Activated CD8-positive, alpha-beta memory T cell treated with anti-CD3 and anti-CD28 coated beads, Interleukin-2, amount 10 ng/mL, durations not matched to agents 7 days and 5 days (primary cell): Measurements from ENCODE around the gene FMO1. TPM values are rescaled to one million over a fixed set of nuclear protein-coding genes. Genes with fewer than 3 reads are reported as not detected.
"Not testable (repeated sequence)": the region's sequence is repeated elsewhere in the genome, so short reads cannot be mapped to it uniquely, and the experiment has no call there.

Experiments used
- ATAC-seq: fragments of 150-1000 bp; cut with Tn5 transposase; one replicate; pipeline ENCODE4 v1.10.0; 2021; ENCODE audit warnings: moderate library complexity
- CTCF ChIA-PET: fragments of 350-600 bp; sonication (Branson Sonifier 250); formaldehyde crosslinking; loops from one replicate; lab custom pipeline; 2021; ENCODE audit warnings: antibody characterized with exemption; lab: Charles Lee
- DNase-seq: peaks from one replicate; pipeline ENCODE4 v3.0.0-alpha.2; 2020
- H3K27ac Mint-ChIP-seq: one replicate; pipeline ENCODE4 v1.8.0; 2021; ENCODE audit warnings: mild to moderate bottlenecking, mixed read lengths
- H3K27me3 Mint-ChIP-seq: one replicate; pipeline ENCODE4 v1.8.0; 2021; ENCODE audit warnings: mixed read lengths
- H3K36me3 Mint-ChIP-seq: one replicate; pipeline ENCODE4 v1.8.0; 2021; ENCODE audit warnings: mild to moderate bottlenecking, mixed read lengths
- H3K4me1 Mint-ChIP-seq: one replicate; pipeline ENCODE4 v1.8.0; 2021; ENCODE audit warnings: mixed read lengths
- H3K4me3 Mint-ChIP-seq: one replicate; pipeline ENCODE4 v1.8.0; 2021; ENCODE audit warnings: mild to moderate bottlenecking, moderate library complexity, mixed read lengths
- H3K9me3 Mint-ChIP-seq: one replicate; pipeline ENCODE4 v1.8.0; 2022; ENCODE audit warnings: low read depth, mixed read lengths
- total RNA-seq, 2 experiments: library from RNA; stranded (reverse); gene quantifications; one replicate each; pipeline ENCODE4 v1.2.3, GENCODE V29; 2021

The FMO1 gene
- total RNA-seq, 2 experiments from 2014 or later, result not detected

DNA sequence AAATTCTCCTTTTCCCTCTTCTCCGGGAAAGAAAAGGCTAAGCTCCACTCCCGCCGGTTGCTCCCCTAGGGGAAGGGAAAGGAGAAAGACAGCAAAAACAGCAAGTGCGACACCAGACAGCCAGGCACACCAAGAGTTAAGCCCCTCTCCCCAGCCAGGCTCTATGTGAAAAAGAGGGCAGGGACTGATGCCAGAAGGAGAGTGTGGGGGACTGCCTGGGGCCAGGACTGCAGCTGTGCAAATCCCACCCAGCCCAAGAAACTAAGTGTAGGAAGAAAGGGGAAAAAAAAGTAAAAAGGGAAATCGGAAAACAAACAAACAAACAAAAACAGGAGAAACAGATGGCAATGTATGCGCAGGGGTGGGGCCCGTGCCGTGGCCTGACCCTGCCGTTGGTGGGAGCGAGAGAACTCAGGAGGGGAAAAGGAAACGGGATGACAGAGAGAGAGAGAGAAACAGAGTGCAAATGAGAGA is 27.7 kb upstream of the FMO1 start:
- Mint-ChIP-seq H3K4me3 (no peak overlapping the region), H3K27ac (no peak overlapping the region), H3K27me3 (peaks cover 10% of the 10 kb centered on the region), H3K36me3 (no peaks in the 10 kb centered on the region), H3K9me3 (no peaks in the 10 kb centered on the region), H3K4me1 (no peaks in the 10 kb centered on the region)
- DNase-seq, result no peak
- no peak for ATAC-seq
- CTCF ChIA-PET, result no interaction called here

DNA sequence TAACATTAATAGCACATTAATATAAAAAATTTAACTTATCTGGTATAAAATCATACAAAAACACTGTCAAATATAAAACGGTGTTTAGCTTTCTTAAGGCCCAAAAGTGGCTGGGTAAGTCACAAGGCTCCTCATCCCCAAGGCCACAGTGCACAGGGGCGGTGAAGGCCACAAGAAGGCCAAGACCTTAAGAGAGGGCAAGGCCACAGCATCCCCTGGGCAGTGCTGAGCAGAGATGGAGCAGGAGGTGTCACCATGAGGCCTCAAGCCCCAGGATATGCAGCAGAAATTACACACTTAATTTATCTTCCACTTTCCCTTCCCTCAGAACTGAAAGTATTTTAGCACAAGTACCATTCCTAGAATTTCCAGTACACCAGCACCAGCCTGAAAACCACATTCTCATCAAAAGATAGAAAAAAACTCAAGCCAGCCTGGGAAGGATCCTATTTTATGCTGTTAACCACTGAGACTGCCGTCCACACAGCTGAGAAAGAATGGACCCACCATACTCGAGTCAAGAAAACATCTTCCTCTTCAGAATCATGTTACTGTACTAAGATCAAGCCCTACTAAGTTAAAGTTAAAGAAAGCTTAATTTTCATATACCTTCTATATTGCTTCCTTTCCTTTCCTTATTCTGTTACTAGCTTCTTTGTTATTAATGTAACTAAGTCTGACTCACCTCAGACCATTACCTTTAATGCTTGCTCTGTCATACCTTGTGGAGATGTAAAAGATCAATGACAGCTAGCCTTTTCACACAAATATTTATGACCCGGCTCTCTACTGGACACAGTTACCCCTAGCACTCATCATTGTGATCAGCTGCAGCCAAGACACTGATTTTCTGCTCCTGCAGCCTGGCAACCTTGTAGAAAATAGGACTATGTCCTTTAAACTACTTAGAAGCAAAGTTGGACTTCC is 26.4 kb upstream of the FMO1 start:
- Mint-ChIP-seq H3K36me3 (no peaks in the 10 kb centered on the region), H3K27me3 (peaks cover 12% of the 10 kb centered on the region), H3K4me3 (no peak overlapping the region), H3K27ac (no peak overlapping the region), H3K9me3 (no peaks in the 10 kb centered on the region), H3K4me1 (no peaks in the 10 kb centered on the region)
- ATAC-seq (no peak), DNase-seq (no peak)
- CTCF ChIA-PET, result no interaction called here

DNA sequence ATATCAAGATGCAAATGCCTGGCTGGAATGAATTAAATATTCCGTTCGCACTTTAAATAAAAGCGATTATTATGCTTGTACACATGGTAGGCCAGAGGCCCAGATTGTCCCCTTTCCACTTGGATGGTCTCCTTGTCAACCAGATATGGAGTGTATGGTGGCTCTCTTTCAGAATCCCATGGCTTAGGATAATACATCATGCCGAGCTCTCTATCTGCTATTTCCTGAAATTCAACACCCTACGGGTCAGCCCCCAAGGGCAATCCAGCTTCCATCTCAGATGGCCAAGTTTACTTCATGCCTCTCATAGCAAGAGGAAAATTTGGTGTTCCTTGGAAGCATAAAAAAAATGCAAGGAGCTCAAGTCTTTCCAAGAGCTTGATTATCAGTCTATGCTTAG is 25.4 kb upstream of the FMO1 start:
- ATAC-seq, result no peak
- no peak overlapping the region for H3K4me3 Mint-ChIP-seq
- no peaks in the 10 kb centered on the region for H3K9me3 Mint-ChIP-seq
- H3K27me3 Mint-ChIP-seq, result peaks cover 9% of the 10 kb centered on the region
- no peak overlapping the region for H3K27ac Mint-ChIP-seq
- CTCF ChIA-PET, result no interaction called here
- DNase-seq, result no peak
- H3K4me1 Mint-ChIP-seq, result no peaks in the 10 kb centered on the region
- no peaks in the 10 kb centered on the region for H3K36me3 Mint-ChIP-seq

DNA sequence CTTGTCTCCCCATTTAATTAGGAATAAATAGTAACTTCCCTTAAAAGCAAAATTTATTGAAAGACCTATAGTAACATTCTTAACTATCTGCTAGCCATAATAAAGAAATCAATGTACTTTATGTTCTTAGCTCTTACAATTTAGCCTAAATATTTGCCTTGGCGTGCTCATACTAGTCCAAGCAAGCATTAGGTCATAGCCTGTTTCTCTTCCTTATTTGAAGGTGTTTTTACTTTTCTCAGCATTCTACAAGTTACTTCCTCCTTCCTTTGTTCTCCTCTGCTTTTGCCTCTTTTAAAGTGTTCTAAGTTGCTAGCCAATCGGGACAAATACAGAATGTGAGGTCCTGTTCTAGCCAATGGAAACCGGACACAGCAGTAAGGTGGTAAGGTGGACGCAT is 24.0 kb upstream of the FMO1 start:
- H3K27ac Mint-ChIP-seq, ATAC-seq, H3K9me3 Mint-ChIP-seq, H3K4me3 Mint-ChIP-seq, CTCF ChIA-PET, DNase-seq, H3K36me3 Mint-ChIP-seq, H3K4me1 Mint-ChIP-seq: not testable (repeated sequence)
- peaks cover 11% of the 10 kb centered on the region for H3K27me3 Mint-ChIP-seq

DNA sequence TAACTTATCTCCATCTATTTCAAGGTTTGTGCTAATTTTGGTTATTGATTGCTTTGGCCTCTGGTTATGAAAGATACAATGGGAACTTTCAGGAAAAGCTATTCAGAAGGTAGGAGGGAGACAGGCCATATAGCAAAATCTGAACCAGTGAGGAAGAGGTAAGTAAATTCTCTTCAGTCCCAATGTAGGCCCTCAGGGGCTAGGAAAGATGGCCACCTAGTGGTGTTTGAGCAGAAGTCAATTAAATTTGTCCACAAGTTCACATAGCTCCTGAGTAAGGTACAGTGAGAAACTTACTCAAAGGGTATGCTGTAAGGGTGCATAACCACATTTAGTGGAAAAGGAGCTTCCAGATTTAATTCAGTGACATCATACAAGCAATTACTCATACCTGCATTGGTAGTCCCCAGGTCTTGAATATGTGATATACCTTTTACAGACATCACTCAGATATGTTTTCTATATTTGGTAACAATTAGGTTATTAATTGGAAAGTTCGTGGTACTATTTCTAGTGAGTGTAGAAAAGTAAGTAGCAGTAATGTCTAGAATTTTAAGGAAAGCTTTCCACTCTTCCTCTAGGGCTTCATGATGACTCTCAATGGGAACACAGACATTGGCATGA is 21.4 kb upstream of the FMO1 start:
- no peaks in the 10 kb centered on the region for H3K36me3 Mint-ChIP-seq
- no peaks in the 10 kb centered on the region for H3K4me1 Mint-ChIP-seq
- no peaks in the 10 kb centered on the region for H3K9me3 Mint-ChIP-seq
- H3K4me3 Mint-ChIP-seq, result no peak overlapping the region
- ATAC-seq, result peak; percentile 67
- peaks cover 10% of the 10 kb centered on the region for H3K27me3 Mint-ChIP-seq
- DNase-seq, result peak; percentile 42
- H3K27ac Mint-ChIP-seq, result no peak overlapping the region
- CTCF ChIA-PET, result interaction anchor here (0.8 to 1.7 kb wide), 6 partner anchors 9 to 1284 kb away, joined by 3 to 9 read pairs (median 3); partner anchors contain the start of gene FMO4

DNA sequence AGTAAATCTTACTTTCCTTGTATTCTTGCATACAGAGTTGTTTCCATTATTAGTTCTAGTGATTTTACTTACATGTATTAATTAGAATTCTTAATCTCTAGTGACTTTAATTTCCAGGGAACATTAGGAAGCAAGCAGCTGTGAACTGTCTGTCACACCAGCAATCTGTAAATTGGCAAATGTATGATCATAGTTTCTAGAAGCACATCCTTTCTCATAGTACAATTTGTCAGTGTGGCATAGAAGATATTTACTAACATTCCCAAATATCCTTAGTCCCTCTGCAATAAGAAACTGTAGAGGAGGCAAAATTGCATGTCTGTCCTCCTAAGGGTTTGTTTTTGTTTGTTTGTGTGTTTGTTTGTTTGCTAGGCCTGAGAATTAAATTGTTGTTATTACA is 17.0 kb upstream of the FMO1 start:
- Mint-ChIP-seq H3K4me1 (no peaks in the 10 kb centered on the region), H3K27me3 (peaks cover 8% of the 10 kb centered on the region), H3K27ac (no peak overlapping the region), H3K36me3 (no peaks in the 10 kb centered on the region), H3K4me3 (no peak overlapping the region), H3K9me3 (no peaks in the 10 kb centered on the region)
- ATAC-seq, result no peak
- no peak for DNase-seq
- CTCF ChIA-PET, result interaction anchor here (1.4 kb wide), 1 partner anchor 20 kb away, joined by 3 read pairs; no protein-coding TSS in a partner anchor

DNA sequence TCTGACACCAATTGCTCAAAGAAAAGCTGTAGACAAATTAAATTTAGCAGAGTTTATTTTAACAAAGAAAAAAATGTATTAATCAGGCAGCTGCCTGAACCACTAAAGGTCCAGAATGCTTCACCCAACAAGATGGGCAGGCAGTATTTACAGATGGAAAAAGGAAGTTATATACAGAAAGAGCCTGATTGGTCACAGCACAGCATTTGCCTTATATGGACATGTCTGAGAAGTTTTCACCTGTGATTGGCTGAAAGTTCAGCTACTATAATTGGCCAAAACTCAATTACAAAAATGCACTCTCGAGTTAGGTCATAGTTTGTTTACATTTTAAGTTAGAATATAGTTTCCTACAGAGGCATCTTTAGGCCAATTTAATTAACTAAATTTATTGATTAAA is 15.1 kb upstream of the FMO1 start:
- H3K36me3 Mint-ChIP-seq, result no peaks in the 10 kb centered on the region
- H3K9me3 Mint-ChIP-seq, result no peaks in the 10 kb centered on the region
- peaks cover 9% of the 10 kb centered on the region for H3K27me3 Mint-ChIP-seq
- H3K4me1 Mint-ChIP-seq, result no peaks in the 10 kb centered on the region
- CTCF ChIA-PET, result no interaction called here
- DNase-seq, result no peak
- no peak overlapping the region for H3K4me3 Mint-ChIP-seq
- ATAC-seq, result no peak
- no peak overlapping the region for H3K27ac Mint-ChIP-seq

DNA sequence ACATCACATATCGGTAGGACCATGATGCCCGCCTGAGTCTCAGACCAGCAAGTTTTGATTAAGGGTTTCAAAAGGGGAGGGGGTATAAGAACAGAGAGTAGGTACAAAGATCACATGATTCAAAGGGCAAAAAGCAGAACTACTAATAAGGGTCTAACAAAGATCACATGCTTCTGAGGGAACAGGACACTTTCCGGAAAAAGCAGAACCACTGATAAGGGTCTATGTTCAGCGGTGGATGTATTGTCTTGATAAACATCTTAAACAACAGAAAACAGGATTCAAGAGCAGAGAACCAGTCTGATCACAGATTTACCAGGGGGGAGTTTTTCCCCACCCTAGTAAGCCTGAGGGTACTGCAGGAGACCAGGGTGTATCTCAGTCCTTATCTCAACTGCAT is 12.1 kb upstream of the FMO1 start:
- not testable (repeated sequence) for H3K27ac Mint-ChIP-seq, H3K4me1 Mint-ChIP-seq, ATAC-seq, H3K36me3 Mint-ChIP-seq, DNase-seq, H3K4me3 Mint-ChIP-seq, H3K9me3 Mint-ChIP-seq
- CTCF ChIA-PET, result interaction anchor here (0.9 kb wide), 1 partner anchor 9 kb away, joined by 3 read pairs; no protein-coding TSS in a partner anchor
- H3K27me3 Mint-ChIP-seq, result peaks cover 23% of the 10 kb centered on the region

DNA sequence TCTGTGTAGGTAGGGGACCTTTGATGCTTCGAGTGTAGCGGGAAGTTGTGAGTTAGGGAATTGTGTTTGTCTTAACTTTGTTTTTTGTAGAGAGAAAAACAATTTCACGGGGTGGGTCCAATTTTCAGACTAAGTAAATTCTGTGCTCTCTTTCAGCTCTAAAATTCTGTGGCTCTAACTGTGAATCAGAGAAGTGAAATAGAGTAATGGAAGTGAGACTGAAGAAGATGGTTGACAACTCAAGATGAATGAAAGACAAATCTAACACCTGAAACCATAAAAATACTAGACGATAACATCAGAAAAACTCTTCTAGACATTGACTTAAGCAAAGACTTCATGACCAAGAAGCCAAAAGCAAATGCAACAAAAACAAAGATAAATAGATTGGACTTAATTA is 4.4 kb upstream of the FMO1 start:
- Mint-ChIP-seq H3K36me3 (no peaks in the 10 kb centered on the region), H3K27ac (no peak overlapping the region), H3K4me3 (no peak overlapping the region), H3K9me3 (no peaks in the 10 kb centered on the region), H3K4me1 (no peaks in the 10 kb centered on the region), H3K27me3 (peaks cover 48% of the 10 kb centered on the region)
- CTCF ChIA-PET, result interaction anchor here (1.5 kb wide), 1 partner anchor 70 kb away, joined by 4 read pairs; the partner anchor contains the start of gene FMO4
- ATAC-seq (no peak), DNase-seq (no peak)

DNA sequence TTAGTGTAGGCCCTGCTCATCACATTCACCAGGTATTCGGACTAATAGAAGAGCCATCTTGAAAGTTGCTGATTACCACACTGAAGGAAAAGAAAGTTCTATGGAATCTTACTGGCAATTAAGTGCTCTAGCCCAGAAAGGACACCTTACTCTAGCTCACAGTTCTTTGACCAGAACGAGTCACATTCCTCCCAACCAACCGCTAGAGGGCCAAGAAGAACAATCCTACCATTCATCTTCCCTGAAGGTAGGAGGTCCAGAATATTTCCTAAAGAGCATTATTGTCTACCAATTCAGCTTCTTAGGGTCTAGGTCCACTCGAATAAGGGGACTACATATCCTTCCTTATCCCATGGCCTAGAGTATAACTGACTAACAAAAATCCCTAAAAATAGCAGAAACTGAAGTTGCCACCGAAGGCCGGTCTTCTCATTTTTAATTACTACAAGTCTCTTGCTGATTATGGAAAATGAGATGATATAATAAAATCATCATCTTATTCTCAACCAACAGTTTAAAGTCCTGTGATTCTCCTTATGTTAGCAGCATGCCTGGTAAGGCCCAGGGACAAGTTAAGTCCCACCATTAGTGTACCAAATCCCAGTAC is 2.7 kb upstream of the FMO1 start:
- no peaks in the 10 kb centered on the region for H3K4me1 Mint-ChIP-seq
- ATAC-seq (peak; percentile 64), DNase-seq (no peak)
- H3K27me3 Mint-ChIP-seq, result peaks cover 52% of the 10 kb centered on the region
- no peaks in the 10 kb centered on the region for H3K36me3 Mint-ChIP-seq
- H3K27ac Mint-ChIP-seq, result no peak overlapping the region
- H3K9me3 Mint-ChIP-seq, result no peaks in the 10 kb centered on the region
- H3K4me3 Mint-ChIP-seq, result no peak overlapping the region
- CTCF ChIA-PET, result interaction anchor here (0.7 to 3.3 kb wide), 5 partner anchors 8 to 68 kb away, joined by 3 to 26 read pairs (median 4); partner anchors contain the start of gene FMO4

DNA sequence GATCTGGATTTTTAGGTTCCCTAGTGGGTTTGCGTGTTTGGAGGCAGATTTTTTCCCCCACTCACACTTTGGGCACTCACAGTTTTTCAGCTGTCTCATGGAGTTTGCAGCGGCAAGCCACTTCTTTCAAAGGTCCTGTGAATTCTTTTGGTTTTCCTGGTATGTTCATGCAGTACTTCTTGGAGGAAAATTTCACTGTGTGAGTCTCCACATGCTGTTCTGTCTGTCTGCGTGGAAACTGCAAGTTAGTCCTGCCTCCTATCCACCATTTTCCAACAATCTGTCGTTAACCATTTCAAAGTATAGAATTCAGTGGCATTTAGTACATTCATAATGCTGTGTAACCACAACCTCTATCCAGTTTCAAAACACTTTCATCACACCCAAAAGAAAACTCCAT is 793 bp upstream of the FMO1 start:
- Mint-ChIP-seq H3K27me3 (peaks cover 46% of the 10 kb centered on the region), H3K36me3 (no peaks in the 10 kb centered on the region), H3K9me3 (no peaks in the 10 kb centered on the region), H3K4me1 (peaks cover 11% of the 10 kb centered on the region), H3K27ac (no peak overlapping the region), H3K4me3 (no peak overlapping the region)
- DNase-seq (no peak), ATAC-seq (no peak)
- CTCF ChIA-PET, result interaction anchor here (1.6 to 3.3 kb wide), 2 partner anchors 66 kb away, joined by 5 to 26 read pairs; partner anchors contain the start of gene FMO4

DNA sequence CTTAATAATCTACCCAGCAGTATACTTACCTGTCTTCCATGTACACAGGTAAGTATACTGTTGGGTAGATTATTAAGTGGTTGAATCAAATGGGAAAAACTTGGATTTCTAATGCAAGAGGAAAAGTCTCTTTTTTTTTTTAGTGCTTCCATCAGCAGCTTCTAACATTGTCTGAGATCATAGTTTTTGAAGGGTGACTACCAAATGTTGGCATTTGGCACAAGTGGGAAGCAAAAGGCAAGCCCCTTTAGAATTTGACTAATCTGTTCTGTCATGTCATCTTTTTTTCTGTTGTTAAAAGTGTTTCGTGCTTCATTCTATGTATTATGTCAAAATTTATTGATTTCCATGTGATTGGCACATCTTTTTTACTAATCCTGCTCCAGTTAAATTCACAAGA is 547 bp downstream of the FMO1 start:
- H3K36me3 Mint-ChIP-seq, result no peaks in the 10 kb centered on the region
- CTCF ChIA-PET, result interaction anchor here (1.6 kb wide), 1 partner anchor 65 kb away, joined by 5 read pairs; the partner anchor contains the start of gene FMO4
- no peak overlapping the region for H3K27ac Mint-ChIP-seq
- peaks cover 17% of the 10 kb centered on the region for H3K4me1 Mint-ChIP-seq
- ATAC-seq (no peak), DNase-seq (no peak)
- H3K27me3 Mint-ChIP-seq, result peaks cover 49% of the 10 kb centered on the region
- H3K9me3 Mint-ChIP-seq, result no peaks in the 10 kb centered on the region
- H3K4me3 Mint-ChIP-seq, result no peak overlapping the region

DNA sequence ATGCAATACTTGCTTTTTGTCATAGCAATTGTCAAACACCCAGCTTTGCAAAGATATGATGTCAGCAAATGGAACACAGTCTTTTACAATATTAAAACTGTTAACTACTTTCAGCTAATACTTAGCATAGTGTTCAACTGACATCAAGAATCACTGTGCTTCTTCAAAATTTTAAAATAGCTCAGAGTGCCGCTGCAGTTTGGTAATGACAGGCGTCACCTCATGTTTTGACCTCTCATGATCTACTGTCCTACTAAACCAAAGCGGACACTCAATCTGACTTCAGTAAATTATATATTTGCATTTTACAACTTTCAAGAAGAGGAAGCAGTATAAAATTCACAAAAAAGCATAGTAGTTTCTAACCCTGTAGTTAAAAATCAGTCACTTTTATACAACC is 2.0 kb downstream of the FMO1 start:
- CTCF ChIA-PET, result interaction anchor here (3.5 kb wide), 1 partner anchor 63 kb away, joined by 18 read pairs; the partner anchor contains the start of gene FMO4
- H3K27ac Mint-ChIP-seq, result no peak overlapping the region
- peaks cover 52% of the 10 kb centered on the region for H3K27me3 Mint-ChIP-seq

More for the DNA sequence above, 2.0 kb downstream of the FMO1 start:
- Mint-ChIP-seq H3K4me1 (peaks cover 17% of the 10 kb centered on the region), H3K4me3 (no peak overlapping the region), H3K9me3 (no peaks in the 10 kb centered on the region), H3K36me3 (no peaks in the 10 kb centered on the region)
- no peak for DNase-seq
- no peak for ATAC-seq
